Measurements from ENCODE around the gene ZNF613.
"Not testable (repeated sequence)": the region's sequence is repeated elsewhere in the genome, so short reads cannot be mapped to it uniquely, and the experiment has no call there.

The ZNF613 gene

GRCh38 chr19:51926784-51927741 is at the start of gene ZNF613:
ZNF613 (plus strand) TSS chr19:51927472; CDS start chr19:51936221, 8,749 bp downstream.
- peak; percentile 86 for DNase-seq (ENCODE audit: low spot score)

GRCh38 chr19:51882518-51882917 is 44.8 kb upstream of the ZNF613 start:
- no peak for DNase-seq (ENCODE audit: low spot score)

GRCh38 chr19:51884713-51885112 is 42.6 kb upstream of the ZNF613 start:
- DNase-seq (ENCODE audit: low spot score), result no peak

GRCh38 chr19:51887522-51888498 is 39.5 kb upstream of the ZNF613 start, which contains the start of gene ZNF577:
ZNF577 (minus strand) TSS chr19:51887951; CDS start chr19:51880382, 7,569 bp downstream.
- DNase-seq (ENCODE audit: low spot score), result peak; percentile 90

GRCh38 chr19:51889934-51890333 is 37.3 kb upstream of the ZNF613 start:
- no peak for DNase-seq (ENCODE audit: low spot score)

GRCh38 chr19:51891193-51891747 is 36.0 kb upstream of the ZNF613 start:
- DNase-seq (ENCODE audit: low spot score), result no peak

GRCh38 chr19:51901860-51902259 is 25.4 kb upstream of the ZNF613 start:
- DNase-seq (ENCODE audit: low spot score), result no peak

GRCh38 chr19:51903192-51903591 is 24.1 kb upstream of the ZNF613 start:
- DNase-seq (ENCODE audit: low spot score), result no peak

- peak; percentile 89 for DNase-seq (ENCODE audit: low spot score)
Observed at GRCh38 chr19:51904331-51905165, 22.7 kb upstream of the ZNF613 start, which contains the start of gene ZNF649. ZNF649 (minus strand) TSS chr19:51905017; CDS start chr19:51900107, 4,910 bp downstream.

- DNase-seq (ENCODE audit: low spot score), result no peak
Observed at GRCh38 chr19:51905206-51905605, 22.1 kb upstream of the ZNF613 start.

- DNase-seq (ENCODE audit: low spot score), result not testable (repeated sequence)
Observed at GRCh38 chr19:51905639-51906038, 21.6 kb upstream of the ZNF613 start.

- DNase-seq (ENCODE audit: low spot score), result not testable (repeated sequence)
Observed at GRCh38 chr19:51906108-51906507, 21.2 kb upstream of the ZNF613 start.

GRCh38 chr19:51907981-51908380 is 19.3 kb upstream of the ZNF613 start:
- DNase-seq (ENCODE audit: low spot score), result not testable (repeated sequence)

- DNase-seq (ENCODE audit: low spot score), result no peak
Observed at GRCh38 chr19:51915324-51915867, 11.9 kb upstream of the ZNF613 start.

GRCh38 chr19:51916167-51916566 is 11.1 kb upstream of the ZNF613 start:
- no peak for DNase-seq (ENCODE audit: low spot score)

GRCh38 chr19:51919606-51920005 is 7.7 kb upstream of the ZNF613 start:
- DNase-seq (ENCODE audit: low spot score), result no peak

- DNase-seq (ENCODE audit: low spot score), result no peak
Observed at GRCh38 chr19:51921949-51922348, 5.3 kb upstream of the ZNF613 start.

GRCh38 chr19:51926426-51926783 is 867 bp upstream of the ZNF613 start:
- no peak for DNase-seq (ENCODE audit: low spot score)

- DNase-seq (ENCODE audit: low spot score), result no peak
Observed at GRCh38 chr19:51927859-51928258, 587 bp downstream of the ZNF613 start.

GRCh38 chr19:51931921-51932320 is 4.6 kb downstream of the ZNF613 start:
- no peak for DNase-seq (ENCODE audit: low spot score)

- DNase-seq (ENCODE audit: low spot score), result no peak
Observed at GRCh38 chr19:51938936-51939335, 11.7 kb downstream of the ZNF613 start.
